GM21529 (cell line): ENCODE data around the gene LARGE1.

Source experiments
- ATAC-seq: cut with Tn5 transposase; IDR thresholded peaks from one replicate; pipeline ENCODE4 v1.9.1; 2021; ENCODE audit not compliant: unreplicated experiment

Gene LARGE1

DNA sequence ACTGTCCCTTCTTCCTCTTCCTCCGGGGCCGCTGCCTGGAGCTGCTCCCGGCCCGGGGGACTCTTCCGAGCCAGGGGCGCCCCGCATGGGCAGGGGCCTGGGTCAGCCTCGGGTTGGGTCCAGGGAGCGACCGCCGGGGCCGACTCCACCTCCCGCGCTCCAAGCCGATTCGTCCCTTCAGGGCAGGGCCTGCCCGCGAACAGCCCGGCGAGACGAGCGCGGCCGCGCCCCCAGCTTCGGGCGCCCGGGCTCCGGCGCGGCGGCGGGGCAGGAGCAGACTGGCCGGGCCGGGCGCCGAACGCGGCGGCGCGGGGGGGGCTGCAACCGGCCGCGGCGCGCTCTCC, at the start of gene LARGE1:
TSS of gene LARGE1 (minus strand) at position 280 of the 344 bp plus-strand sequence.
- ATAC-seq, result peak; percentile 5

DNA sequence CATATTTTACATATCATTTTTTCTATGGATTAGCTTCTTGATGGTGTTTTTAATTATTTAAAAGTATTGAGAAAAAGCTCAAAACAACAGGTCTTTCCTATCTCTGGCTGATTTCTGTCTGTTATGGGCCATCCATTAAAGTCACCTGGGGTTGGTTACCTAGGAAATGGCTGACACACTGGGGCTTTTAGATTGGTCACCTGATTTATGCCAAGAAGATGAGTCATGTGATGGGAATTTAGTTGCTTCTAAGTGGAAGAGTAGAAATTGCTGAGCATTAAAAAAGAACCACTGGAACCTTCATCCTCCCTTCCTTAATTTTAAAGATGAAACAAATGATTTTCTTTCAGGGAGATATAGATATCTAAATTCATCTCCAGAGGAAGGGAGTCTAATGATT, 48.8 kb upstream of the LARGE1 start:
- no peak for ATAC-seq

- ATAC-seq, result no peak
These were observed 43.8 kb upstream of the LARGE1 start for GRCh38 chr22:33964121-33964520.

- no peak for ATAC-seq
These were observed 42.1 kb upstream of the LARGE1 start for GRCh38 chr22:33962409-33962808.

DNA sequence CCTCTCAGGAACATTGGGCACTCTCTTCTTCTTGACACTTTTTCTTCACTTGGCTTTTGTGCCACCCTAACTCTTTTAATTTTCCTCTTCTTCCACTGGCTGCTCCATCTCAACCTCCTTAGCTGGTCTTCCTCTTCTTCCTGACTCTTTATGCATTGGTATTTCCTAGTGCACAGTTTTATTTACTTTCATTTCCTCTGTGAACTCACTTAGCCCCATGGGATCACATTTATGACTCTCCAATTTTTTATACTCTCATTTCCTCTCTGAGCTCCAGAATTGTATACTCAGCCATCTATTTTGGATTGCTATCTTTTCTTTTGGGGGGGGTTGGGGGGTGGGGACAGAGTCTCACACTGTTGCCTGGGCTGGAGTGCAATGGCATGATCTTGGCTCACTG, 38.5 kb upstream of the LARGE1 start:
- ATAC-seq, result no peak

GRCh38 chr22:33957086-33957485, 36.8 kb upstream of the LARGE1 start:
- ATAC-seq, result no peak

DNA sequence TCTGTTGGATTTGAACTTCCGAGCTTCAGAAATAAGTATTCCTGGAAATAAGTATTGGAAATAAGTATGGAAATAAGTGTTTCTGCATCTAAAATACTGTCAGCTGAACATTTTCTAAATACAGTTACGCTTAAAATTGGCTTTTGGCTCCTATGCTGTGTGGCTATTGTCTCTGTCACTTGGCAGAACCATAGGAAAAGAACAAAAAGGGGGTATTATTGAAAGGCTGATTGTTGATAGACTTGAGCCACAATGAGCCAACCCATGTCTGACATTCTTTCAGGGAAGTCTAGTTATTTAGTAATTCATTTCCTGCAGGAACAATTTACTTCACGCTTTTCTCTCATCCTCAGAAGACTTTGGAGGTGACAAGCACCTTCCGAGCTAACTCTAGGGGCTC, 32.5 kb upstream of the LARGE1 start:
- ATAC-seq, result no peak

DNA sequence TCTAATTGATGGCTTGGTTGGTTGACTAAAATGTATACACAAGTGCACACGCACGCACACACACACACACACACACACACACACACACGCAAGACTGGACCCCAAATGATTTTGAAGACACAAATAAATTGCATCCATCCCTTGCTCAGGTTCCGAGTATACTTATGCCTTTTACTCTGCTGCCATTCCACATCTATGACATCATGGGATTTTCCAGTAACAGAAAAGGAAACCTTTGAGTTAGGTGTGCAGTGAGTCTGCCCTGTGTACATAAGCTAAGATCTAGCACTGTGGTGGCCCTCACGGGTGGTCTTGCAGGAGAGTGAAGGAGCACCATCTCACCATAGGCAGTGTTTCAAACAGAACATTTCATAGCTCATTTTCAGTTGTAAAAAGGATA, 20.5 kb upstream of the LARGE1 start:
- ATAC-seq, result no peak

DNA sequence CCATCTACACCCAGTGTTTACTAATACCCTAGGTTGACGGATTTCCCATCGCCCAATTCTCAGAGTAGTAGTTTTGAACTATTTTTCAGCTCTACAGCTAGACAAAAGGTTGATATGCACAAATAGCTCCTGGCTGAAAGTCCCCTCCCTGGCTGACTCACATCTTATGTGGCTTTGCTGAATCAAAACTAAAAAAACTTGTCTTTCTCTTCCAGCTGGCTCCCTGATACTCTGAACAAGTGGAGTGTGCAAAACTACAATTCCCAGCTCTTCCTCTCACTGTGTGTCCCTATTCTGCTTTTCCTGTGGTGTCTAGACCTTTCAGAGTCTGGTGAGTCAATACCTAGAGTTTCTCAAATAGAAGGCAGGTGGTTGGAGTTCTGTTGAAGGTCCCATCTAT, 12.7 kb upstream of the LARGE1 start:
- ATAC-seq, result no peak

DNA sequence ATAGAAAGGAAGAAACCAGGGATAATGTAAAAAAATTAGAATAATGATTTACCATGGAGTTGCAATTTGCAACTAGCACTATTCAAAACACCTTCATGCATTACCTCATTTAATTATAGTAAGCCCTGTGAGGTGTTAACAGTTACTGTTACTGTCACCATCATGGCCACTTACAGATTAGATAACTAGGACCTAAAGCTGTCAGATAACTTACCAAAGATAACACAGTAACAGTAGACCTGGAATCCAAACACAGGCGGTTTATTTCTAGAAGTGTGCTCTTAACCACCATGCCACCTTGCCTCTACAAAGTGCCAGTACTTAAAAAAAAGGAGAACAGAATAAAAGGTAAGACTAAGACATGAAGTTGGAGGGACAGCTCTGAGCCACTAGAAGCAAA, 11.1 kb upstream of the LARGE1 start:
- no peak for ATAC-seq

DNA sequence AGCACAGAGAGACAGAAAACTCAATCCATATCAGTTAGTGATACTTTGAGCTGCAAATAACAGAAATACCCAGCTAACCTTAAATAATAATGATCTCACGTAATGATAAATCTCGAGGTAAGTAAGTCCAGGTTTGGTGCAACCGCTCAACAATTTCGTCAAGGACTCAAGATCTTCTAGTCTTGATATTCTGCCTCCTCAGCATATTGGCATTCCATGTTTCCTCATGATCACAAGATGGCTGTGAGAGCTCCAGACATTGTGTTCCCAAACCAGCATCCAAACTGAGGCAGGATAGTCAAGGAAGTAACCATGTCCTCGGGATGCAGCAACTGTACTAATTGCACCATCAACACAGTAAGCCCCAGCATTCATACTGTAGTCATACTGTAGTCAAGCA, 7.5 kb upstream of the LARGE1 start:
- ATAC-seq, result no peak

- no peak for ATAC-seq
These were observed 4.9 kb upstream of the LARGE1 start for GRCh38 chr22:33925194-33925593.

DNA sequence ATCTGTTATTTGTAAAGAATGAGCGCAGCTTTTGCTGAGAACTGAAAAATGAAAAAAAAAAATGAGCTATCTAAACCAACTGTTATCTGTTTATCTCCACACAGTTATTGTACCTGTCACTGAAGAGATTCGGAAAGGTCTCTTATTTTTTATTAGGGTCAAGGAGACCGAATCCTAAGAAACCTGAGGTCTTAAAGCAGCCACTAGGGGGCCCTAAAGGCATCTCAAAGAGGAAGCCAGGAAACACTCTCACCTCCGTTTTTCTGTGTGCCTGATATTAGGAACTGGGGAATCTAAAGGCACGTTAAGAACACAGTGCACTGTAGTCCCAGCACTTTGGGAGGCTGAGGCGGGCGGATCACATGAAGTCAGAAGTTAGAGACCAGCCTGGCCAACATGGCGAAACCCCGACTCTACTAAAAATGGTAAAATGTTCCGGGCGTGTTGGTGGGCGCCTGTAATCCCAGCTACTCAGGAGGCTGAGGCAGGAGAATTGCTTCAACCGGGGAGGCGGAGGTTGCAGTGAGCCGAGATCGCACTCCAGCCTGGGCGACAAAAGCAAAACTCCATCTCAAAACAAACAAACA, 3.5 kb upstream of the LARGE1 start:
- ATAC-seq, result no peak

GRCh38 chr22:33923033-33923432, 2.8 kb upstream of the LARGE1 start:
- no peak for ATAC-seq

- no peak for ATAC-seq
These were observed 2.0 kb upstream of the LARGE1 start for GRCh38 chr22:33922349-33922681.

- ATAC-seq, result no peak
These were observed 1.5 kb upstream of the LARGE1 start for GRCh38 chr22:33921525-33922348.

- ATAC-seq, result peak; percentile 61
These were observed 750 bp upstream of the LARGE1 start for GRCh38 chr22:33920927-33921524.

DNA sequence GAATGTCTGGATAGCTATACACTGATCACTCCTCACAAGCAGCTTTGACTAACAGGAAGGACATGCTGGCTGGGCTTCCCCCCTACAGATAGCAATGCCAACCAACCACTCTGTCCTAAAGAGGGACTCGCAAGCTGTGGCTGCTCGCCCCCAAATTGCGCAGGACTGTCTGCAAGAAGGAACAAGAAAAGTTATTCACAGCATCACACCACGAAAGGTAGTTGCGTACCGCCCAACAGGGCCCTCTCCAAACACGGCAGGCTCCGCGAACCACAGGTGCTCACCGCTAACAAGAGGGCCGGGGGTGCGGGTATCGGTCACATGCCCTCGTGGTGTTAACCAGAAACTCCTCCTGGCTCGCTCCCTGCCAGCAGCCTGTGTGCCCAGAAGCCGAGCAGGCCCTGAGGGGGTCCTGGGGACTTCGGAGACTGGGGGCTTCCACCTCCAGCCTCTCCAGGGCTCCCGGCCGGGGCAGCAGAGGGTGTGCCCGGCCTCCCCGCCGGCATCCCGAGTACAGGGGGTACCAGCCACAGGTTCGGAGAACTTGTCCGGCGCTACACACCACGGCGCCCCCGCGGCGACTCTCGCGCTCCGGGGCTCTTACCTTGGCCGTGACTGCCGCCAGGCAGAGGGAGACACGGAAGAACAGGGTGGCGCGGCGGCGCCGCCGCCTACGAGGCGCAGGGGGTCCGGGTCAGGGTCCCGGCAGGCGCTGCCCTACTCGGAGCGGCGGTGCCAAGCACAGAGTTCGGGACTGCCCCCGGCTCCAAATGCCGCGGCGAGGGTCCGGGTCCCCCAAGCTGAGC, 682 bp downstream of the LARGE1 start:
- peak; percentile 4 for ATAC-seq

DNA sequence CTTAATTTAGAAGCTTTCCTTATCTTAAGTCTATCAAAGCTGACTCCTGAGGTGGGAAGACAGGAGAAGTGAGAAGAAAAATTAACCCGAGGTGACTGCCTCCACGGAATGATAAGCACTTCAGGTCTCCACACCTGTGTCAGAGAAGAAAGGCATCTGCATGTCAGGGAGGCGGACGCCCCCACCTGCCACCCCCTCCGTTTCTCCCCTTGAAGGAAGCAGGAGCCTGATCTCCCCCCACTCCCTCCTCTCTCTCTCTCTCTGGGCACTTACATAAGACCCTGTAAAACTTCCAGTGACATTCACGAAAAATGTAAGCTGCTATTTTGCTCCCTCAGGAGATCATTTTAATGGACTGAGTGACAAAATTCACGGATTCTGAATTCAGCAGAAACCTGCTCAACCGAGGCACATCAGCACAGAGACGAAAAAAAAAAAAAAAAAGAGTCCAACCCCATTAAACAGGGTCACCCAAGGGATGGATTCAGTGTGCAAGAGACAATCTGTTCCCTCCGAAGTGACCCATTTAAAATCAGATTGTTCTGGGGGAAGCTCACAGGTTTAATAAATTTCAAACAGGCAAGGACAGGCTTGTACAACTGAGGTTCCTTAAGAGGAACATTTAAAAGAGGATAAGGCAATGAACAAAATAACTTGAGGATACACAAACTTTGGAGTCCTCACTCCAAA, 1.5 kb downstream of the LARGE1 start:
- ATAC-seq, result no peak

DNA sequence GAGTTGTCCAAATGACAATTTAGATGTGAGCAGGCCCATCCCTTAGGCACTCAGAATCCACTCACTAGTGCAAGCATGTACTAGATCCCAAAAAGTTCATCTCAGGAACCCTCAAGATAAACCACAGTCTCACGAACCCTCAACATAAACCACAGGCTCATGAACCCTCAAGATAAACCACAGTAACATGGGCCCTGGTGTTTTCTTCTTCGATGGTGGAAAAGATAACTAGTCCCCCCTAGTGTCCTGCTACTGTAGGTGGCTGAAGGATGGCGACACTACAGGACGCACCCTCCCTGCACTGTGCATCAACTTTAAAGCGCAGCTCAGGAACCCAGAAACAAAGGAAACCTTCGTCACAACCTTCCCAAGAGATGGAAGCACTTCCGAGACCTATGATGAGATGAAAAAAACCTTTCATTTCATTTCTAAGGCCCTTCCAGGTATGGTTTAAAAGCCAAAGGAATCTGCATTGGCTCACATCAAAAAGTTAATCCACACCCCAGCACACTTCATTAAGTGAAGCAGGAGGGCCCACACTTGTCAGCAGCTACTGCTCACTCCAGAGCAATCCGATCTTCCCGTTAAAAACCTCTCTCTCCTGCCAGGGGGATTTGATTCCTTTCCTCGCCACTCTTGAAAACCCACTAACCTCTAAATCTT, 2.4 kb downstream of the LARGE1 start:
- no peak for ATAC-seq

DNA sequence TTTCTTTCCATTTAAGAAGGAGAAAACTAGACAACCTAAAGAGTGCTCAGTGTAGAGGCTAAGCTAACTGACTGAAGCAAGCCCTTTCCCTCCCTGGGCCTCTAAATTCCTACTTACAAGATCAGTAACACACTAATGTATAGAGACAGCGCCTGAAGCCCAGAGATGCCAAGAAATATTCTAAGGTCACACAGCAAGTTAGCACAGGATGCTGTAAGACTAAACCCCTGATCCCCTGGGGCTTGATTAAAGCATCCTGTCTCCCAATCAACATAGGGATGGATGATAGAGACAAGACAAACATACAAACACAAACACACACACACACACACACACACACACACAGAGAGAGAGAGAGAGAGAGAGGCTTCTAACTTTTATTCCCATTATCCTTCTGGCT, 5.6 kb downstream of the LARGE1 start:
- ATAC-seq, result no peak
